Measurements from ENCODE around the gene GOLPH3.

- TF ChIP-seq, protein P1, sequence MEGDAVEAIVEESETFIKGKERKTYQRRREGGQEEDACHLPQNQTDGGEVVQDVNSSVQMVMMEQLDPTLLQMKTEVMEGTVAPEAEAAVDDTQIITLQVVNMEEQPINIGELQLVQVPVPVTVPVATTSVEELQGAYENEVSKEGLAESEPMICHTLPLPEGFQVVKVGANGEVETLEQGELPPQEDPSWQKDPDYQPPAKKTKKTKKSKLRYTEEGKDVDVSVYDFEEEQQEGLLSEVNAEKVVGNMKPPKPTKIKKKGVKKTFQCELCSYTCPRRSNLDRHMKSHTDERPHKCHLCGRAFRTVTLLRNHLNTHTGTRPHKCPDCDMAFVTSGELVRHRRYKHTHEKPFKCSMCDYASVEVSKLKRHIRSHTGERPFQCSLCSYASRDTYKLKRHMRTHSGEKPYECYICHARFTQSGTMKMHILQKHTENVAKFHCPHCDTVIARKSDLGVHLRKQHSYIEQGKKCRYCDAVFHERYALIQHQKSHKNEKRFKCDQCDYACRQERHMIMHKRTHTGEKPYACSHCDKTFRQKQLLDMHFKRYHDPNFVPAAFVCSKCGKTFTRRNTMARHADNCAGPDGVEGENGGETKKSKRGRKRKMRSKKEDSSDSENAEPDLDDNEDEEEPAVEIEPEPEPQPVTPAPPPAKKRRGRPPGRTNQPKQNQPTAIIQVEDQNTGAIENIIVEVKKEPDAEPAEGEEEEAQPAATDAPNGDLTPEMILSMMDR (IDR thresholded peaks at IDR 0.05) = peak in 2 of 4 experiments; percentile 26 to 33
- peak; percentile 88 for TF ChIP-seq POLR2A (IDR thresholded peaks at IDR 0.05)
- TF ChIP-seq POLR2AphosphoS5 (IDR thresholded peaks at IDR 0.05) = peak; percentile 92
These were observed at the start of gene GOLPH3 for GRCh38 chr5:32174011-32174870.

Data from prostate gland (tissue), 2 donors.